Measurements from ENCODE around the gene INPP1.
"Not testable (repeated sequence)": the region's sequence is repeated elsewhere in the genome, so short reads cannot be mapped to it uniquely, and the experiment has no call there.

The INPP1 gene

GRCh38 chr2:190343536-190344275, at the start of gene INPP1:
Gene INPP1 (plus strand): TSS chr2:190343589. CDS start chr2:190360103, 16,514 bp downstream.
- DNase-seq, result peak; percentile 46 to 55

- DNase-seq, result not testable (repeated sequence)
These were observed 45.5 kb upstream of the INPP1 start for GRCh38 chr2:190297880-190298279.

DNA sequence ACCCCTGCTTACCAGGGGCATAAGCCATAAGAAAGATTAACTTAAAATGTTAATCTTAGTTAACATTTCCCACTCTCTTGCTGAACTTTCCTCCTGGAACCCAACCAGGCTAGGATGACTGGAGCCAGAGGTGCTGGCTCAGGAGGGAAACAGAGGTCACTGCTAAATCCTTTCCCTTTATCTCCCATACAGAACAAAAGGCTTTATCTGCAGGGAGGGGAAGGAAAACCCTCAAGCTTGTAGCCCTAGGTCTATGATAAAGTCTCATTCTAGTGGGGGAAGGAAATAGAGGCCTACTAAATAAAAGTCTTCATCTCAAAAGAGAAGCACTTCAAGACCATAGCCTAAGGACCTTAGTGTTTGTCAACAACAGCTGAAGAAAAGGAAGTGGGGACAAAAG, 42.4 kb upstream of the INPP1 start:
- no peak for DNase-seq

DNA sequence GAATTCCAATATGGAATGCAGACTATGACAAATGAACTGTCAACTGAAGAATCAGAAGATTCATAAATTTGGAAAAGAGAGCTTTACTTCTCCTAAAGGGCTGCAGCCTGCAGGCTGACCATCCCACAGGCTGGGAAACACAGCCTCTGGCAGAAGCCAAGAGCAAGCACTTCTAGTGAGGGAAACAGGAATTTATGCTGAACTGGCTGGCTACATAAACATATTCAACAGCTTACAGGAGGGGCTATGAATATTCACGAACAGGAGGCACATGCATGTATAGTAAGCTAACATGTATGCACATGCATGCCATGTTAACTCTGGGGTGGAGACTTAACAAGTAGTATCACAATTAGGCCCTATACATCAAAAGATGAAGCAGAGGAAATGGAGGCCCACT, 41.3 kb upstream of the INPP1 start:
- no peak for DNase-seq

DNA sequence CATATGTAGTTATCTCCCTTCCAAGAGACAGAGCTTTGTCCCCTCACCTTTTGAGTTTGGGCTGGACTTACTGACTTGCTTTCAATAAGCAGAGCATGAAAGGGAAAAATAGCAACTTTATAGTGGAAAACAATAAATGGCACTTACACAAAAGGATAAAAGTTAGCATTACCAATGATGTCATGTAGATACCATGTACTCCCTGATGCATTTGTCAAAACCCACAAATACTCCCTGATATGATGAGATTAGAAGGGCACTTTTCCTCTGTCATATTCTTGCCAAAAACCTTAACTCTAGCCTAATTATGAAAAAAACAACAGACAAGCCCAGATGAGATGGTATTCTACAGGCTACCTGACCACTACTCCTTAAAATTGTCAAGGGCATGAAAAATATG, 39.7 kb upstream of the INPP1 start:
- DNase-seq, result no peak

GRCh38 chr2:190304404-190304803, 39.0 kb upstream of the INPP1 start:
- no peak for DNase-seq

DNA sequence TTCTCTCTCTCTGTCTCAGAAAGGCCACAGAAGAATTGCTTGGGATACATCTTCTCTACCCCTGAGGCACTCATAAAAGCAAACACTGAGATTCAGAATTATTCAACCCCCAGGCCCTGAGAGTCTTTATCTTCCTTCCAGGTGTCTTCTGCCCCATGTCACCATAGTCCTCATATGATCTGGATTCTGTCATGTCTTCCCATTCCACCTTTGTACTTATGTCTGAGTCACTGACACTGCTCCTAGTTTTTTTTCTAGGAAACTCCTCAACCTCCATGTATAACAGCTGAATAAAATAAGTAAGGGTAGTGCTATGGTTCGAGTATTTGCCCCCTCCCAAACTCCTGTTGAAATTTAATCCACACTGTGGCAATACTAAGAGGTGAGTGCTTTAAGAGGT, 35.4 kb upstream of the INPP1 start:
- no peak for DNase-seq

DNA sequence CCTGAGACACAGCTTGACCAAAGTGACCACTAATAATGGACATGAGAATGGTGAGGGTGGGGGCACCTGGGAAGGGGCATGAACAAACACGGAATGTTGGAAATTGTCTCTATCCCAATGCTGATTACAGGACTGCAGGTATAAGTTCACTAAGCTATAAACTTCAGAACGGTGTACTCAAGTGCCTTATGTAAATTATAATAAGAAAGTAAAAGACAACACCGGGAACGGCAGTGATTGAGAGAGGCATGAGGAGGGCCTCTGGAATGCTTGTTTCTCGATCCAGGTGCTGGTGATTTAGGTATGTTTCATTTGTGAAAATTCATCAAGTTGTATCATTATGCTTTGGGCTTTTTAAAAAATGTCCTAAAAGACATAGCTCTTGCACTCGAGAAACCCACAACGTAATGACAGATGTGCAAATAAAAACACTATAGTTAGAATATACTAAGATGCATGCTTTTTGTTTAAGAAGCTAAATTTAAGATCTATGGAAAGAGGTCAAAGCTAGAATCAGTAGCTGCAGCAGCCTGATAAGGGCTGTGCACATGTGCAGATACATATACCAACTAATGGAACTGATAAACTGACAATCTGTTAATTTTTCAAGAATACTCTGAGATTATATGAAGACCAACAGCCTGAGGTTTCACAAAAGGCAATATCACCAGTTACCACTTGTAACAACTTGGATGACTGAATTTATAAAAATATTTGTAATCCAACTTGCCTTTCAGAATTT, 31.3 kb upstream of the INPP1 start:
- no peak for DNase-seq

DNA sequence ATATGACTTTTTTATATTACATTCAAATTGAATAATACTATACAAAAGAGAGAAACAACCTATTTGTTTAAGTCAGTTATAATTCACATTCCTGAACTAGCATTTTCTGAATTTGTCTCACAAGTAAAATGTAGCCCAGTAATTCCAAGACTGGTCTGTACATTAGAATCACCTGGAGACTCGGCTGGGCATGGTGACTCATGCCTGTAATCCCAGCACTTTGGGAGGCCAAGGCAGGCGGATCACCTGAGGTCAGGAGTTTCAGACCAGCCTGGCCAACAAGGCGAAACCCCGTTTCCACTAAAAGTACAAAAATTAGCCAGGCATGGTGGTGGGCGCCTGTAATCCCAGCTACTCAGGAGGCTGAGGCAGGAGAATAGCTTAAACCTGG, 30.8 kb upstream of the INPP1 start:
- not testable (repeated sequence) for DNase-seq

GRCh38 chr2:190313880-190314279, 29.5 kb upstream of the INPP1 start:
- no peak for DNase-seq

- DNase-seq, result no peak
These were observed 28.1 kb upstream of the INPP1 start for GRCh38 chr2:190315273-190315672.

DNA sequence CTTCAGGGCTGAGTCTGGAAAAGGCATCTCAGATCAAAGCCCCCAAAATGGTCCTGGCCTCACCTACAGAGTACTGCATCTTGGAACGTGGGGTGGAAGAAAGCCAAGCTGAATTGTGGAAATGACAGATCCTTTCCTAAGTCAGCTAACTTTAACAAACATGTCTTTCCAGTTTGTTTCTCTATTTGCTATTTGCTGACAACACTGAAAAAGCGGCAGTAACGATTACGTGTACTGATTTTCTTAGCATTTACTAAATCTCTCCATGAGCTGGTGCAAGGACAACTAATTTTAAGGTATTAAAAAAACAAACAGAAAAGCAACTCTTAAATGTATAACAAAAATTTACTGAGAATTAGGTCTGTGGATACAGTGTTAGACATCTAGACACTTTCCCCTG, 24.9 kb upstream of the INPP1 start:
- no peak for DNase-seq

GRCh38 chr2:190318931-190319554, 24.3 kb upstream of the INPP1 start:
- DNase-seq, result no peak

GRCh38 chr2:190319555-190320498, 23.6 kb upstream of the INPP1 start, which contains the start of gene HIBCH:
Gene HIBCH (minus strand): TSS chr2:190319826. CDS start chr2:190319750, 76 bp downstream.
- peak; percentile 99 for DNase-seq

- DNase-seq, result no peak
These were observed 22.7 kb upstream of the INPP1 start for GRCh38 chr2:190320696-190321095.

DNA sequence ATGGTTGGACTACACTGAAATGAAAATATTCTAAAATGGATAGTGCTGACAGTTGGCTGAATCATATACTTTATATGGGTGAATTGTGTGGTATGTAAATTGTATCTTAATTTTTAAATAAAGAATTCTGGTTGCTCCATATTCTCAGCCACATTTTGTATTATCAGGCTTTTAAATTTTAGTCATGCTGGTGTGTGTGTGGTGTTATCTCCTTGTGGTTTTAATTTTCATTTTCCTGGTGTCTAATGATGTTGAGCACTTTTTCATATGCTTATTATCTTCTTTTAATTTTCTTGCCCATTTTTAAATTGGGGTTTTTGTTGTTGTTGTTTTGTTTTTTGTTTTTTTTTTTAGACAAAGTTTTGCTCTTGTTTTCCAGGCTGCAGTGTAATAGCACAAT, 20.0 kb upstream of the INPP1 start:
- no peak for DNase-seq

DNA sequence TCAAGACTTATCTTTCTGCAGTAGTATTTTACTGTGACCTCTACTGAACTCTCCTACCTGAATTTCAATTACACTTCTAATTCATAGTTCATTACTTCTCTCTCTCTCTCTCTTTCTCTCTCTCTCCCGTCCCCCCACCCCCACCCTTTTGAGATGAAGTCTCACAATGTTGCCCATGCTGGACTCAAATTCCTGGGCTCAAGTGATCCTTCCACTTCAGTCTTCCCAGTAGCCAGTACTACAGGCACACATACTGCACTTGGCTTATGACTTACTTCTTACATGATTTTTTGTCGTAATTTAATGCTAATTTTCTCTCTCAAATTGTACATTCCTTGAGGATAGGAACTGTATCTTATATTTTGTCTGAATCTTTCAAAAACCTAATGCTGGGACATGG, 17.8 kb upstream of the INPP1 start:
- DNase-seq, result no peak

- DNase-seq, result no peak
These were observed 15.4 kb upstream of the INPP1 start for GRCh38 chr2:190327867-190328572.

- no peak for DNase-seq
These were observed 14.7 kb upstream of the INPP1 start for GRCh38 chr2:190328573-190329147.

GRCh38 chr2:190333395-190333794, 10.0 kb upstream of the INPP1 start:
- no peak for DNase-seq

DNA sequence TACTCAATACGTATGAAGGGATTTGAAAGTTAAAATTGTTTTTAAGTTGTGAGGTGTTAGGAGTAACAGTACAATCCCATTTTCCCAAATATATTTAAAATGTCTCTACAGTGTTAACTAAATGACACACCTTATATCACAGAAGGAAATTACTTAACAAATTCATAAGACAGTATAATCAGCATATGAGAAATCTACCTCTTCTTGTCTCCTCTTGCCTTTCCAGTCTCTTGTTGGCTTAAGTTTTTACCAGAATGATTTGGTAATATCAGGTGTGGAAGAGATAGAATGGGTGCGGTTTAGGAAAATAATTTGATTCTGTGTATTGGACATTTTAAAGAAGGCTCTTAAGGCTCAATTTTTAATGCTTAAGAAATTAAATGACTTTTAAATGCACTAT, 9.5 kb upstream of the INPP1 start:
- DNase-seq, result no peak
